ENCODE measurements around the gene IFIT1B. TPM values are rescaled to one million over a fixed set of nuclear protein-coding genes. Genes with fewer than 3 reads are reported as not detected.

Gene IFIT1B
- total and polyA plus RNA-seq, 2 of the 8 experiments (the other 6 are each of a cell fraction or from before 2014, with no cell fraction given), result not detected

DNA sequence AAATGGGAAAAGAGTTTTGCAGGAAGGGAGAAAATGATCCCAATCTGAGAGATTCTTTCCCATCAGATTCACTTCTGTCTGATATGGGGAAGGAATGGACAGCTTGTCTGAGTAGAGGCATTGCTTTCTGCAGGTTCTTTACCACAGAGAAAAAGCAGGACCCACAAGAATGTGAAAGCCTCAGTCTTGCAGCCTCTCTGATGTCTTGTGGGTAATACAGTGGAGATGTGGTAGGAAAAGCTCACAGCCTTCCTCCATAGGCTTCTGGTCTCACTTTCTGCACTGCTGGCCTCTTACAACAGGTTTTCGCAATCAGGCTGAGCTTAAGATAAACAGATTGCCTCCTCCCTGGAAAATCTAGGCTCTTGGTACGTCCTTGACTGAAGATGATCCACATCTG lies 15.1 kb downstream of the IFIT1B start (continued):
- TF ChIP-seq, protein P1, sequence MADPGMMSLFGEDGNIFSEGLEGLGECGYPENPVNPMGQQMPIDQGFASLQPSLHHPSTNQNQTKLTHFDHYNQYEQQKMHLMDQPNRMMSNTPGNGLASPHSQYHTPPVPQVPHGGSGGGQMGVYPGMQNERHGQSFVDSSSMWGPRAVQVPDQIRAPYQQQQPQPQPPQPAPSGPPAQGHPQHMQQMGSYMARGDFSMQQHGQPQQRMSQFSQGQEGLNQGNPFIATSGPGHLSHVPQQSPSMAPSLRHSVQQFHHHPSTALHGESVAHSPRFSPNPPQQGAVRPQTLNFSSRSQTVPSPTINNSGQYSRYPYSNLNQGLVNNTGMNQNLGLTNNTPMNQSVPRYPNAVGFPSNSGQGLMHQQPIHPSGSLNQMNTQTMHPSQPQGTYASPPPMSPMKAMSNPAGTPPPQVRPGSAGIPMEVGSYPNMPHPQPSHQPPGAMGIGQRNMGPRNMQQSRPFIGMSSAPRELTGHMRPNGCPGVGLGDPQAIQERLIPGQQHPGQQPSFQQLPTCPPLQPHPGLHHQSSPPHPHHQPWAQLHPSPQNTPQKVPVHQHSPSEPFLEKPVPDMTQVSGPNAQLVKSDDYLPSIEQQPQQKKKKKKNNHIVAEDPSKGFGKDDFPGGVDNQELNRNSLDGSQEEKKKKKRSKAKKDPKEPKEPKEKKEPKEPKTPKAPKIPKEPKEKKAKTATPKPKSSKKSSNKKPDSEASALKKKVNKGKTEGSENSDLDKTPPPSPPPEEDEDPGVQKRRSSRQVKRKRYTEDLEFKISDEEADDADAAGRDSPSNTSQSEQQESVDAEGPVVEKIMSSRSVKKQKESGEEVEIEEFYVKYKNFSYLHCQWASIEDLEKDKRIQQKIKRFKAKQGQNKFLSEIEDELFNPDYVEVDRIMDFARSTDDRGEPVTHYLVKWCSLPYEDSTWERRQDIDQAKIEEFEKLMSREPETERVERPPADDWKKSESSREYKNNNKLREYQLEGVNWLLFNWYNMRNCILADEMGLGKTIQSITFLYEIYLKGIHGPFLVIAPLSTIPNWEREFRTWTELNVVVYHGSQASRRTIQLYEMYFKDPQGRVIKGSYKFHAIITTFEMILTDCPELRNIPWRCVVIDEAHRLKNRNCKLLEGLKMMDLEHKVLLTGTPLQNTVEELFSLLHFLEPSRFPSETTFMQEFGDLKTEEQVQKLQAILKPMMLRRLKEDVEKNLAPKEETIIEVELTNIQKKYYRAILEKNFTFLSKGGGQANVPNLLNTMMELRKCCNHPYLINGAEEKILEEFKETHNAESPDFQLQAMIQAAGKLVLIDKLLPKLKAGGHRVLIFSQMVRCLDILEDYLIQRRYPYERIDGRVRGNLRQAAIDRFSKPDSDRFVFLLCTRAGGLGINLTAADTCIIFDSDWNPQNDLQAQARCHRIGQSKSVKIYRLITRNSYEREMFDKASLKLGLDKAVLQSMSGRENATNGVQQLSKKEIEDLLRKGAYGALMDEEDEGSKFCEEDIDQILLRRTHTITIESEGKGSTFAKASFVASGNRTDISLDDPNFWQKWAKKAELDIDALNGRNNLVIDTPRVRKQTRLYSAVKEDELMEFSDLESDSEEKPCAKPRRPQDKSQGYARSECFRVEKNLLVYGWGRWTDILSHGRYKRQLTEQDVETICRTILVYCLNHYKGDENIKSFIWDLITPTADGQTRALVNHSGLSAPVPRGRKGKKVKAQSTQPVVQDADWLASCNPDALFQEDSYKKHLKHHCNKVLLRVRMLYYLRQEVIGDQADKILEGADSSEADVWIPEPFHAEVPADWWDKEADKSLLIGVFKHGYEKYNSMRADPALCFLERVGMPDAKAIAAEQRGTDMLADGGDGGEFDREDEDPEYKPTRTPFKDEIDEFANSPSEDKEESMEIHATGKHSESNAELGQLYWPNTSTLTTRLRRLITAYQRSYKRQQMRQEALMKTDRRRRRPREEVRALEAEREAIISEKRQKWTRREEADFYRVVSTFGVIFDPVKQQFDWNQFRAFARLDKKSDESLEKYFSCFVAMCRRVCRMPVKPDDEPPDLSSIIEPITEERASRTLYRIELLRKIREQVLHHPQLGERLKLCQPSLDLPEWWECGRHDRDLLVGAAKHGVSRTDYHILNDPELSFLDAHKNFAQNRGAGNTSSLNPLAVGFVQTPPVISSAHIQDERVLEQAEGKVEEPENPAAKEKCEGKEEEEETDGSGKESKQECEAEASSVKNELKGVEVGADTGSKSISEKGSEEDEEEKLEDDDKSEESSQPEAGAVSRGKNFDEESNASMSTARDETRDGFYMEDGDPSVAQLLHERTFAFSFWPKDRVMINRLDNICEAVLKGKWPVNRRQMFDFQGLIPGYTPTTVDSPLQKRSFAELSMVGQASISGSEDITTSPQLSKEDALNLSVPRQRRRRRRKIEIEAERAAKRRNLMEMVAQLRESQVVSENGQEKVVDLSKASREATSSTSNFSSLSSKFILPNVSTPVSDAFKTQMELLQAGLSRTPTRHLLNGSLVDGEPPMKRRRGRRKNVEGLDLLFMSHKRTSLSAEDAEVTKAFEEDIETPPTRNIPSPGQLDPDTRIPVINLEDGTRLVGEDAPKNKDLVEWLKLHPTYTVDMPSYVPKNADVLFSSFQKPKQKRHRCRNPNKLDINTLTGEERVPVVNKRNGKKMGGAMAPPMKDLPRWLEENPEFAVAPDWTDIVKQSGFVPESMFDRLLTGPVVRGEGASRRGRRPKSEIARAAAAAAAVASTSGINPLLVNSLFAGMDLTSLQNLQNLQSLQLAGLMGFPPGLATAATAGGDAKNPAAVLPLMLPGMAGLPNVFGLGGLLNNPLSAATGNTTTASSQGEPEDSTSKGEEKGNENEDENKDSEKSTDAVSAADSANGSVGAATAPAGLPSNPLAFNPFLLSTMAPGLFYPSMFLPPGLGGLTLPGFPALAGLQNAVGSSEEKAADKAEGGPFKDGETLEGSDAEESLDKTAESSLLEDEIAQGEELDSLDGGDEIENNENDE (IDR thresholded peaks at IDR 0.05; ENCODE audit: insufficient replicate concordance, low read length), result no peak

All from H1 (cell line).